Progenitor cell of endocrine pancreas (in vitro differentiated cells): Measurements from ENCODE around the gene RAB40B. TPM values are rescaled to one million over a fixed set of nuclear protein-coding genes. Genes with fewer than 3 reads are reported as not detected.

ENCODE experiments used
- DNase-seq: peaks from one replicate; pipeline ENCODE4 v3.0.0; 2021; ENCODE audit warnings: low spot score; ENCODE audit not compliant: unreplicated experiment
- H3K27ac Mint-ChIP-seq: 2 replicates; pipeline ENCODE4 v1.8.0; 2021; ENCODE audit warnings: mild to moderate bottlenecking, moderate library complexity, mixed read lengths
- H3K27me3 Mint-ChIP-seq: 2 replicates; pipeline ENCODE4 v1.8.0; 2021; ENCODE audit warnings: mixed read lengths
- H3K36me3 Mint-ChIP-seq: 2 replicates; pipeline ENCODE4 v1.8.0; 2022; ENCODE audit warnings: mixed read lengths; ENCODE audit not compliant: insufficient read depth
- H3K4me1 Mint-ChIP-seq: 2 replicates; pipeline ENCODE4 v1.8.0; 2021; ENCODE audit warnings: low read depth, mixed read lengths
- H3K4me3 Mint-ChIP-seq: 2 replicates; pipeline ENCODE4 v1.8.0; 2021; ENCODE audit warnings: low read depth, mild to moderate bottlenecking, moderate library complexity, mixed read lengths
- H3K9me3 Mint-ChIP-seq: 2 replicates; pipeline ENCODE4 v1.8.0; 2021; ENCODE audit warnings: low read depth, mixed read lengths
- total RNA-seq: library from RNA; stranded (reverse); gene quantifications from 2 replicates; pipeline ENCODE4 v1.2.1, GENCODE V29; 2021
- TF ChIP-seq, protein P1 (sequence below): fragments of 200-600 bp; sonication (generic); IDR thresholded peaks from one replicate; pipeline ENCODE4 v1.5.0; 2021; ENCODE audit warnings: antibody characterized with exemption, mild to moderate bottlenecking; ENCODE audit not compliant: unreplicated experiment

The RAB40B gene
- total RNA-seq, 1 donor from 2014 or later: 13.3 TPM

DNA sequence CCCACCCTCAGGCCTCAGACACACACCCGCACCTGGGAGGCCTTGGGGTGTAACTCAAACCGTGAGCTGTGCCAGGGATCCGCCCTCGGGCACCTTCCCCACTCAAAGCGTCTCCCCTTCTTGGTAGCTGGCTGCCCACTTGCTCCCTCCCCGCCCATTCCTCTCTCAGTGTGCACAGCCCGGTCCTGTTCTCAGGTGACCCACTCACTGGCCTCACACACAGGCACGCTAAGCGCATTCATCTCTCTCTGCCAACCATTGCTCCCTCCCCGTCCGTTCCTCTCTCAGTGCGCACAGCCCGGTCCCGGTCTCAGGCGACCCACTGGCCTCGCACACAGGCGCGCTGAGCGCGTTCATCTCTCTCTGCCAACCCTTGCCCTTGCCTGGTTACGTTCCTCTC, 71.1 kb downstream of the RAB40B start:
- TF ChIP-seq, protein P1, sequence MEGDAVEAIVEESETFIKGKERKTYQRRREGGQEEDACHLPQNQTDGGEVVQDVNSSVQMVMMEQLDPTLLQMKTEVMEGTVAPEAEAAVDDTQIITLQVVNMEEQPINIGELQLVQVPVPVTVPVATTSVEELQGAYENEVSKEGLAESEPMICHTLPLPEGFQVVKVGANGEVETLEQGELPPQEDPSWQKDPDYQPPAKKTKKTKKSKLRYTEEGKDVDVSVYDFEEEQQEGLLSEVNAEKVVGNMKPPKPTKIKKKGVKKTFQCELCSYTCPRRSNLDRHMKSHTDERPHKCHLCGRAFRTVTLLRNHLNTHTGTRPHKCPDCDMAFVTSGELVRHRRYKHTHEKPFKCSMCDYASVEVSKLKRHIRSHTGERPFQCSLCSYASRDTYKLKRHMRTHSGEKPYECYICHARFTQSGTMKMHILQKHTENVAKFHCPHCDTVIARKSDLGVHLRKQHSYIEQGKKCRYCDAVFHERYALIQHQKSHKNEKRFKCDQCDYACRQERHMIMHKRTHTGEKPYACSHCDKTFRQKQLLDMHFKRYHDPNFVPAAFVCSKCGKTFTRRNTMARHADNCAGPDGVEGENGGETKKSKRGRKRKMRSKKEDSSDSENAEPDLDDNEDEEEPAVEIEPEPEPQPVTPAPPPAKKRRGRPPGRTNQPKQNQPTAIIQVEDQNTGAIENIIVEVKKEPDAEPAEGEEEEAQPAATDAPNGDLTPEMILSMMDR: no peak
- no peak overlapping the region for H3K4me3 Mint-ChIP-seq
- H3K27ac Mint-ChIP-seq: peak overlapping the region; percentile 76
- no peaks in the 10 kb centered on the region for H3K4me1 Mint-ChIP-seq
- no peaks in the 10 kb centered on the region for H3K9me3 Mint-ChIP-seq
- H3K27me3 Mint-ChIP-seq: no peaks in the 10 kb centered on the region
- DNase-seq: no peak
- H3K36me3 Mint-ChIP-seq: peaks cover 26% of the 10 kb centered on the region

DNA sequence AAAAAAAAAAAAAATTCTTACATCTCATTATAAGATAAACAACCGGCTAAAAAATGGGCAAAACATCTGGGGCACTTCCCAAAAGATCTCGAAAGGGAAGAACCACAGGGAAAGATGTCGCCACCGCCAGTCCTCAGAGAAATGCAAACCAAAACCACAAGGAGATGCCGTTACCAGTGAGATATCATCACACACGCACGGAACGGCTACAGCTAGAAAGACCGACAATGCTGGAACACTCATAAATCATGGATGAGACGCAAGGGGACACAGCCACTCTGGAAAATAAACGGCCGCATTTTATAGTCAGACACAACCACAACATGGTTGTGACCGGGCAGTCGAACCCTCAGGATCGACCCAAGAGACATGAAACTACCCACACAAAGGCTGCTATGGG, 74.8 kb downstream of the RAB40B start:
- H3K27me3 Mint-ChIP-seq: no peaks in the 10 kb centered on the region
- no peak overlapping the region for H3K27ac Mint-ChIP-seq
- no peaks in the 10 kb centered on the region for H3K4me1 Mint-ChIP-seq
- DNase-seq: no peak
- H3K4me3 Mint-ChIP-seq: no peak overlapping the region
- no peaks in the 10 kb centered on the region for H3K9me3 Mint-ChIP-seq
- TF ChIP-seq, protein P1: no peak
- H3K36me3 Mint-ChIP-seq: peaks cover 34% of the 10 kb centered on the region

GRCh38 chr17:82619641-82620040, 78.9 kb downstream of the RAB40B start:
- H3K27ac Mint-ChIP-seq: no peak overlapping the region
- H3K4me3 Mint-ChIP-seq: no peak overlapping the region
- no peak for DNase-seq
- TF ChIP-seq, protein P1: no peak
- no peaks in the 10 kb centered on the region for H3K27me3 Mint-ChIP-seq
- no peaks in the 10 kb centered on the region for H3K9me3 Mint-ChIP-seq
- no peaks in the 10 kb centered on the region for H3K4me1 Mint-ChIP-seq
- H3K36me3 Mint-ChIP-seq: peaks cover 30% of the 10 kb centered on the region

GRCh38 chr17:82619211-82619610, 79.3 kb downstream of the RAB40B start:
- TF ChIP-seq, protein P1: no peak
- no peaks in the 10 kb centered on the region for H3K27me3 Mint-ChIP-seq
- no peak overlapping the region for H3K27ac Mint-ChIP-seq
- H3K4me1 Mint-ChIP-seq: no peaks in the 10 kb centered on the region
- peaks cover 32% of the 10 kb centered on the region for H3K36me3 Mint-ChIP-seq
- no peaks in the 10 kb centered on the region for H3K9me3 Mint-ChIP-seq
- DNase-seq: no peak
- no peak overlapping the region for H3K4me3 Mint-ChIP-seq

- H3K4me1 Mint-ChIP-seq: no peaks in the 10 kb centered on the region
- DNase-seq: no peak
- no peaks in the 10 kb centered on the region for H3K9me3 Mint-ChIP-seq
- no peaks in the 10 kb centered on the region for H3K27me3 Mint-ChIP-seq
- no peak overlapping the region for H3K27ac Mint-ChIP-seq
- TF ChIP-seq, protein P1: no peak
- H3K4me3 Mint-ChIP-seq: no peak overlapping the region
- H3K36me3 Mint-ChIP-seq: peaks cover 37% of the 10 kb centered on the region
Measured at GRCh38 chr17:82616021-82616711, 82.3 kb downstream of the RAB40B start.
